ENCODE data around the gene PRAC2. TPM values are rescaled to one million over a fixed set of nuclear protein-coding genes. Genes with fewer than 3 reads are reported as not detected.

Gene PRAC2
- total and polyA plus RNA-seq, 2 of the 8 experiments (the other 6 are each of a cell fraction or from before 2014, with no cell fraction given), result not detected

GRCh38 chr17:48719642-48720265 lies 3.2 kb upstream of the PRAC2 start (continued):
- TF ChIP-seq CHD7 (IDR thresholded peaks at IDR 0.05; ENCODE audit: insufficient replicate concordance, low read length), result no peak

All from H1 (cell line).